ENCODE results near the gene KCNIP4.

The KCNIP4 gene

GRCh38 chr4:20870436-20870835 lies 1078.1 kb downstream of the KCNIP4 start:
- Mint-ChIP-seq H3K27ac (no peak overlapping the region), H3K9me3 (ENCODE audit: low read depth) (peaks cover 4% of the 10 kb centered on the region), H3K4me1 (ENCODE audit: low read depth) (peaks cover 6% of the 10 kb centered on the region), H3K27me3 (no peaks in the 10 kb centered on the region), H3K4me3 (no peak overlapping the region), H3K36me3 (no peaks in the 10 kb centered on the region)

- Mint-ChIP-seq H3K36me3 (no peaks in the 10 kb centered on the region), H3K4me1 (ENCODE audit: low read depth) (peaks cover 6% of the 10 kb centered on the region), H3K27me3 (no peaks in the 10 kb centered on the region), H3K4me3 (no peak overlapping the region), H3K9me3 (ENCODE audit: low read depth) (peaks cover 8% of the 10 kb centered on the region), H3K27ac (no peak overlapping the region)
These were observed 1080.5 kb downstream of the KCNIP4 start for GRCh38 chr4:20868108-20868507.

GRCh38 chr4:20860878-20861277 lies 1087.7 kb downstream of the KCNIP4 start:
- H3K36me3 Mint-ChIP-seq = no peaks in the 10 kb centered on the region
- H3K9me3 Mint-ChIP-seq (ENCODE audit: low read depth) = peaks cover 17% of the 10 kb centered on the region

GRCh38 chr4:20859097-20859781 lies 1089.3 kb downstream of the KCNIP4 start:
- Mint-ChIP-seq H3K36me3 (no peaks in the 10 kb centered on the region), H3K4me1 (ENCODE audit: low read depth) (no peaks in the 10 kb centered on the region), H3K27me3 (no peaks in the 10 kb centered on the region), H3K9me3 (ENCODE audit: low read depth) (peaks cover 19% of the 10 kb centered on the region), H3K4me3 (no peak overlapping the region), H3K27ac (no peak overlapping the region)

More at GRCh38 chr4:20860878-20861277, 1087.7 kb downstream of the KCNIP4 start:
- no peak overlapping the region for H3K27ac Mint-ChIP-seq
- no peaks in the 10 kb centered on the region for H3K27me3 Mint-ChIP-seq
- no peak overlapping the region for H3K4me3 Mint-ChIP-seq
- no peaks in the 10 kb centered on the region for H3K4me1 Mint-ChIP-seq (ENCODE audit: low read depth)

GRCh38 chr4:20857081-20857480 lies 1091.5 kb downstream of the KCNIP4 start:
- H3K4me1 Mint-ChIP-seq (ENCODE audit: low read depth) = no peaks in the 10 kb centered on the region

GRCh38 chr4:20847124-20847747 lies 1101.3 kb downstream of the KCNIP4 start:
- Mint-ChIP-seq H3K27ac (no peak overlapping the region), H3K4me3 (no peak overlapping the region), H3K36me3 (no peaks in the 10 kb centered on the region), H3K9me3 (ENCODE audit: low read depth) (peaks cover 6% of the 10 kb centered on the region), H3K27me3 (no peaks in the 10 kb centered on the region), H3K4me1 (ENCODE audit: low read depth) (no peaks in the 10 kb centered on the region)

More at GRCh38 chr4:20857081-20857480, 1091.5 kb downstream of the KCNIP4 start:
- peaks cover 19% of the 10 kb centered on the region for H3K9me3 Mint-ChIP-seq (ENCODE audit: low read depth)
- no peak overlapping the region for H3K27ac Mint-ChIP-seq
- no peaks in the 10 kb centered on the region for H3K27me3 Mint-ChIP-seq
- no peaks in the 10 kb centered on the region for H3K36me3 Mint-ChIP-seq
- no peak overlapping the region for H3K4me3 Mint-ChIP-seq

- H3K36me3 Mint-ChIP-seq = no peaks in the 10 kb centered on the region
- no peak overlapping the region for H3K27ac Mint-ChIP-seq
- no peaks in the 10 kb centered on the region for H3K4me1 Mint-ChIP-seq (ENCODE audit: low read depth)
- H3K27me3 Mint-ChIP-seq = no peaks in the 10 kb centered on the region
- H3K4me3 Mint-ChIP-seq = no peak overlapping the region
- H3K9me3 Mint-ChIP-seq (ENCODE audit: low read depth) = no peaks in the 10 kb centered on the region
These were observed 1104.3 kb downstream of the KCNIP4 start for GRCh38 chr4:20844311-20844710.

GRCh38 chr4:20840648-20841190 lies 1107.9 kb downstream of the KCNIP4 start:
- no peaks in the 10 kb centered on the region for H3K4me1 Mint-ChIP-seq (ENCODE audit: low read depth)
- H3K4me3 Mint-ChIP-seq = no peak overlapping the region
- H3K27me3 Mint-ChIP-seq = no peaks in the 10 kb centered on the region
- no peaks in the 10 kb centered on the region for H3K36me3 Mint-ChIP-seq
- H3K9me3 Mint-ChIP-seq (ENCODE audit: low read depth) = no peaks in the 10 kb centered on the region
- H3K27ac Mint-ChIP-seq = no peak overlapping the region

GRCh38 chr4:20839957-20840356 lies 1108.6 kb downstream of the KCNIP4 start:
- no peaks in the 10 kb centered on the region for H3K9me3 Mint-ChIP-seq (ENCODE audit: low read depth)
- H3K27me3 Mint-ChIP-seq = no peaks in the 10 kb centered on the region
- H3K4me3 Mint-ChIP-seq = no peak overlapping the region
- H3K4me1 Mint-ChIP-seq (ENCODE audit: low read depth) = no peaks in the 10 kb centered on the region
- H3K27ac Mint-ChIP-seq = no peak overlapping the region
- no peaks in the 10 kb centered on the region for H3K36me3 Mint-ChIP-seq

- Mint-ChIP-seq H3K4me1 (ENCODE audit: low read depth) (no peaks in the 10 kb centered on the region), H3K27me3 (no peaks in the 10 kb centered on the region), H3K9me3 (ENCODE audit: low read depth) (no peaks in the 10 kb centered on the region), H3K4me3 (no peak overlapping the region), H3K27ac (no peak overlapping the region), H3K36me3 (no peaks in the 10 kb centered on the region)
These were observed 1110.1 kb downstream of the KCNIP4 start for GRCh38 chr4:20838476-20838875.

- no peak overlapping the region for H3K4me3 Mint-ChIP-seq
- no peak overlapping the region for H3K27ac Mint-ChIP-seq
- H3K9me3 Mint-ChIP-seq (ENCODE audit: low read depth) = no peaks in the 10 kb centered on the region
- H3K4me1 Mint-ChIP-seq (ENCODE audit: low read depth) = no peaks in the 10 kb centered on the region
- H3K36me3 Mint-ChIP-seq = no peaks in the 10 kb centered on the region
- H3K27me3 Mint-ChIP-seq = no peaks in the 10 kb centered on the region
These were observed 1115.7 kb downstream of the KCNIP4 start for GRCh38 chr4:20832826-20833225.

GRCh38 chr4:20831746-20832145 lies 1116.8 kb downstream of the KCNIP4 start:
- H3K27me3 Mint-ChIP-seq = no peaks in the 10 kb centered on the region
- H3K4me1 Mint-ChIP-seq (ENCODE audit: low read depth) = no peaks in the 10 kb centered on the region
- no peak overlapping the region for H3K4me3 Mint-ChIP-seq
- H3K9me3 Mint-ChIP-seq (ENCODE audit: low read depth) = no peaks in the 10 kb centered on the region
- no peaks in the 10 kb centered on the region for H3K36me3 Mint-ChIP-seq
- H3K27ac Mint-ChIP-seq = no peak overlapping the region

- H3K4me1 Mint-ChIP-seq (ENCODE audit: low read depth) = no peaks in the 10 kb centered on the region
- H3K4me3 Mint-ChIP-seq = no peak overlapping the region
- no peaks in the 10 kb centered on the region for H3K27me3 Mint-ChIP-seq
- no peaks in the 10 kb centered on the region for H3K36me3 Mint-ChIP-seq
- peaks cover 3% of the 10 kb centered on the region for H3K9me3 Mint-ChIP-seq (ENCODE audit: low read depth)
- no peak overlapping the region for H3K27ac Mint-ChIP-seq
These were observed 1118.8 kb downstream of the KCNIP4 start for GRCh38 chr4:20829617-20830357.

- Mint-ChIP-seq H3K4me1 (ENCODE audit: low read depth) (no peaks in the 10 kb centered on the region), H3K9me3 (ENCODE audit: low read depth) (peaks cover 3% of the 10 kb centered on the region), H3K4me3 (no peak overlapping the region), H3K27me3 (no peaks in the 10 kb centered on the region), H3K27ac (no peak overlapping the region), H3K36me3 (no peaks in the 10 kb centered on the region)
These were observed 1123.1 kb downstream of the KCNIP4 start for GRCh38 chr4:20825505-20825904.

GRCh38 chr4:20816287-20816686 lies 1132.3 kb downstream of the KCNIP4 start:
- Mint-ChIP-seq H3K4me3 (no peak overlapping the region), H3K36me3 (no peaks in the 10 kb centered on the region), H3K9me3 (ENCODE audit: low read depth) (no peaks in the 10 kb centered on the region), H3K27ac (no peak overlapping the region), H3K27me3 (no peaks in the 10 kb centered on the region), H3K4me1 (ENCODE audit: low read depth) (no peaks in the 10 kb centered on the region)

Measured in activated naive CD8-positive, alpha-beta T cell (primary cell).